ENCODE results near the gene DCTD. TPM values are rescaled to one million over a fixed set of nuclear protein-coding genes. Genes with fewer than 3 reads are reported as not detected.

DCTD gene
- polyA plus RNA-seq, 1 experiment = 195 TPM

GRCh38 chr4:182875453-182876405 is 41.5 kb downstream of the DCTD start:
- H3K4me3 ChIP-seq (ENCODE audit: low read depth, low read length) = no peak overlapping the region
- no peaks in the 10 kb centered on the region for H3K9me3 ChIP-seq (ENCODE audit: control insufficient read depth, insufficient read depth, low read length)
- POLR2A ChIA-PET = no interaction called here
- no peak for TF ChIP-seq CTCF (IDR thresholded peaks at IDR 0.05; ENCODE audit: low read depth, low read length)
- no peaks in the 10 kb centered on the region for H3K27me3 ChIP-seq (ENCODE audit: control insufficient read depth, insufficient read depth, low read length)
- no peak overlapping the region for H3K27ac ChIP-seq (ENCODE audit: low read depth, low read length)
- CTCF ChIA-PET = interaction anchor here (1.2 kb wide), 1 partner anchor 10 kb away, joined by 3 read pairs; no protein-coding TSS in a partner anchor
- no peak for DNase-seq (ENCODE audit: low read depth, low spot score)

- Histone ChIP-seq H3K27ac (ENCODE audit: low read depth, low read length) (no peak overlapping the region), H3K9me3 (ENCODE audit: control insufficient read depth, insufficient read depth, low read length) (no peaks in the 10 kb centered on the region), H3K4me3 (ENCODE audit: low read depth, low read length) (no peak overlapping the region), H3K27me3 (ENCODE audit: control insufficient read depth, insufficient read depth, low read length) (no peaks in the 10 kb centered on the region)
- POLR2A ChIA-PET = no interaction called here
- CTCF ChIA-PET = interaction anchor here (1.2 kb wide), 1 partner anchor 9 kb away, joined by 3 read pairs; no protein-coding TSS in a partner anchor
- no peak for DNase-seq (ENCODE audit: low read depth, low spot score)
- TF ChIP-seq CTCF (IDR thresholded peaks at IDR 0.05; ENCODE audit: low read depth, low read length) = no peak
Measured at GRCh38 chr4:182874797-182875345, 42.3 kb downstream of the DCTD start.

GRCh38 chr4:182874304-182874751 is 42.9 kb downstream of the DCTD start:
- H3K27ac ChIP-seq (ENCODE audit: low read depth, low read length) = no peak overlapping the region
- CTCF ChIA-PET = no interaction called here
- no peak for DNase-seq (ENCODE audit: low read depth, low spot score)
- no peak overlapping the region for H3K4me3 ChIP-seq (ENCODE audit: low read depth, low read length)
- no peaks in the 10 kb centered on the region for H3K9me3 ChIP-seq (ENCODE audit: control insufficient read depth, insufficient read depth, low read length)
- TF ChIP-seq CTCF (IDR thresholded peaks at IDR 0.05; ENCODE audit: low read depth, low read length) = no peak
- no peaks in the 10 kb centered on the region for H3K27me3 ChIP-seq (ENCODE audit: control insufficient read depth, insufficient read depth, low read length)
- POLR2A ChIA-PET = no interaction called here

GRCh38 chr4:182873726-182874125 is 43.5 kb downstream of the DCTD start:
- H3K4me3 ChIP-seq (ENCODE audit: low read depth, low read length) = no peak overlapping the region
- DNase-seq (ENCODE audit: low read depth, low spot score) = no peak
- no peaks in the 10 kb centered on the region for H3K27me3 ChIP-seq (ENCODE audit: control insufficient read depth, insufficient read depth, low read length)
- no peak for TF ChIP-seq CTCF (IDR thresholded peaks at IDR 0.05; ENCODE audit: low read depth, low read length)
- POLR2A ChIA-PET = no interaction called here
- no peaks in the 10 kb centered on the region for H3K9me3 ChIP-seq (ENCODE audit: control insufficient read depth, insufficient read depth, low read length)
- H3K27ac ChIP-seq (ENCODE audit: low read depth, low read length) = no peak overlapping the region
- CTCF ChIA-PET = interaction anchor here (0.6 kb wide), 1 partner anchor 1304 kb away, joined by 5 read pairs; no protein-coding TSS in a partner anchor

- no peak for DNase-seq (ENCODE audit: low read depth, low spot score)
- ChIA-PET POLR2A (no interaction called here), CTCF (interaction anchor here (0.6 kb wide), 1 partner anchor 1303 kb away, joined by 5 read pairs; no protein-coding TSS in a partner anchor)
- no peak for TF ChIP-seq CTCF (IDR thresholded peaks at IDR 0.05; ENCODE audit: low read depth, low read length)
- Histone ChIP-seq H3K27ac (ENCODE audit: low read depth, low read length) (no peak overlapping the region), H3K27me3 (ENCODE audit: control insufficient read depth, insufficient read depth, low read length) (no peaks in the 10 kb centered on the region), H3K9me3 (ENCODE audit: control insufficient read depth, insufficient read depth, low read length) (no peaks in the 10 kb centered on the region), H3K4me3 (ENCODE audit: low read depth, low read length) (no peak overlapping the region)
Measured at GRCh38 chr4:182873289-182873688, 43.9 kb downstream of the DCTD start.

Measured in AG04450 (cell line).